H4 (cell line): ENCODE measurements around the gene STRN. TPM values are rescaled to one million over a fixed set of nuclear protein-coding genes. Genes with fewer than 3 reads are reported as not detected.
"Not testable (repeated sequence)": the region's sequence is repeated elsewhere in the genome, so short reads cannot be mapped to it uniquely, and the experiment has no call there.

Source experiments
- DNase-seq: peaks from one replicate; pipeline ENCODE4 v3.0.0-alpha.2; 2015; ENCODE audit warnings: low spot score
- total RNA-seq: library from RNA; depleted of rRNA; stranded (reverse); fragments of >200 nt; shearing (Covaris generic); gene quantifications from 2 replicates; pipeline ENCODE4 v1.2.3, GENCODE V29; 2014

Gene STRN
- total RNA-seq, 1 experiment from 2014 or later, result 4.0 TPM

DNA sequence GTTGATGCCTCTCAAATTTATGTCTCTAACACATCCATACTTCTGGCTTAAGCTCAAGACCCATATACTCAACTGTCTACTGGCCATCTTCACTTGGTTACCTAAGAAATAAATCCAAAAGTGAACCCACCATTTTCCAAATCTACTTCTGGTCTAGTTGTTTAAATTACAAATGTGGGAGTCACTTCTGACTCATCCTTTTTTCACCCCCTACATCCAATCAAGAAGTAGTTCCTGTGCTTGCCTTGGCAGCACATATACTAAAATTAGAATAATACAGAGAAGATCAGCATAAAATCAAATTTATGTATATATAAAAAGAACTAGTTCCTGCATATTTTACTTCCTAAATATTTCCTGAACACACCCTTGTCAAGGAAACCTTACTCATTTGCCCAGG, 53.6 kb downstream of the STRN start:
- no peak for DNase-seq

DNA sequence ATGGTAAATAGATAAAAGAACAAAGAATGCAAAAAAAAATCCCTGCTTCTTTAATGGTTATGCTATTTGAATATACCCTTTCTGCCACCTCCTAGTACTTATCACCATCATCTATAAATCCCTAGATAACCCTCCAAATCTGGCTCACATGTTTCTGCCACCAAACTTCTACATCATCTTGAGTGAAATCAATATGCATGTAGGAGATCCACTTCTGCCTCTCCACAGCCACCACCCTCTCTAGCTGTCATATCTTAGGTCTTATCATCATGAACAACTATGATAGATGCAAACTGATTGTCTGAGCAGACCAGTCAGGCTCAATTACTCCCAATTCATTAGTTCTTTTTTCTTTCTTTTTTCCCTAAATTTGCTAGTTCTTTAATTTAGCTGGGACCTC, 55.3 kb downstream of the STRN start:
- no peak for DNase-seq

DNA sequence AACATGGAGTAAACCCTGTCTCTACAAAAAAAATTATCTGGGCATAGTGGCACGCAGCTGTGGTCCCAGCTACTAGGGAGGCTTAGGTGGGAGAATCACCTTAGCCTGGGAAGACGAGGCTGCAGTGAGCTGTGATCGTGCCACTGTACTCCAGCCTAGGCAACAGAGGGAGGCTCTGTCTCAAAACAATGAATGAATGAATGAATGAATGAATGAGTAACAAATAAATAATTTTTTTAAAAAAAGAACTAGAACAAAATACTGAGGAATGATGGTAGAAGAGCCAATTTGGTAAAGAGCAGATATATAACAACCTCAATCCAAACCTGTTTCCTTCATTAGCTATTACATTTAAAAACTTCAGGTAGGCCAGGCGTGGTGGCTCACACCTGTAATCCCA, 60.1 kb downstream of the STRN start:
- DNase-seq, result no peak

DNA sequence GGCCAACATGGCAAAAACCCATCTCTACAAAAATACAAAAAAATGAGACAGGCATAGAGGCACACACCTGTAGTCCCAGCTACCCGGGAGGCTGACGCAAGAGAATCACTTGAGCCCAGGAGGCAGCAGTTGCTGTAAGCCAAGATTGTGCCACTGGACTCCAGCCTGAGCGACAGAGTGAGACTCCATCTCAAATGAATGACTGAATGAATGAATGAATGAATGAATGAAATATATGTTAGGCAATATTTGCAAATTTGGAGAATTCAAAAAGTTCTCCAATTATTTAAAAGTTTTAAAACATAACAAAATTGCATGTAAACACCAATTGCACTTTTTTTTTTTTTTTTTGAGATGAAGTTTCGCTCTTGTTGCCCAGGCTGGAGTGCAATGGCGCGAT, 61.7 kb downstream of the STRN start:
- DNase-seq, result no peak

DNA sequence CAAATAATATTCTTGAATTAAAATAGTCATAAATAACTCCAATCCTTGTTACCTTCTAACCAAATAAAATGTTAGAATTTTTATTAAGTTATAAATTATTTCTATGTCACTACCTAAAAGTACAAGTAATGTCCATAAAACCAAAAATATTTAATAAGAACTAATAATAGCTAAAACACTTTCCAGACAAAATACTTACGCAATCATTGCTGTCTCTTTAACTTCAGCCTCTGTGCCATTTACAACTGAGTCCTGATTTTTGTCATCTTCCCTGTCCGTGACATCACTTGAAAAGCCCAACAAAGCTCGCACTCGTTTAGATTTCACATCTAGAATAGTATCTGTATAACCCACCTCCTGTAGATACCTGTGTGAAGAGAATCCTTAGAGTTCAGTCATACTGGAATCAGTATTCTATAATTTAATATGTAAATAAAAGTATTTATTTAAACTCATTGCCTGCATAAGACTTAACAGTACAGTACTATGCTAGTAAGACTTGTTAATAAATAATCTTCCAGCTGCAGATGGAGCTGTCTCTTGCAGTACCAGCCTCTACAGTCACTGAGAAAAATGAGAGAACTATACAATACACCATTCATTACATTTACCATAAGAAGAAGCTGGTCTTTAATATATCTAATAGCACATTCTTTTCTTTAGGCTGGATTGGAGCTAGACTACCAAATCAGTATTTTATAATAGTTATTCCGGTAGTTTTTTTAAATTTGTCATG, 63.8 kb downstream of the STRN start:
- no peak for DNase-seq

DNA sequence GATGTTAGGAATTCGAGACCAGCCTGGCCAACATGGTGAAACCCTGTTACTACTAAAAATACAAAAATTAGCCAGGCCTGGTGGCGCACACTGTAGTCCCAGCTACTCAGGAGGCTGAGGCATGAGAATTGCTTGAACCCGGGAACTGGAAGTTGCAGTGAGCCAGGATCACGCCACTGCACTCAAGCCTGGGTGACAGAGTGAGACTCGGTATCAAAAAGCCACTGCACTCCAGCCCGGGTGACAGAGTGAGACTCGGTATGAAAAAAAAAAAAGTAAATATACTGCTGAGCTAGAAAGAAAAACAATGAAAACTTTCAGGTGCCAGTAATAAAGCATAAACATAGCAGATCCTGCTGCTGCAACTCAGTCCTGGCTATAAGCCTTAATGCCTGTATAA, 73.5 kb downstream of the STRN start:
- DNase-seq, result no peak

DNA sequence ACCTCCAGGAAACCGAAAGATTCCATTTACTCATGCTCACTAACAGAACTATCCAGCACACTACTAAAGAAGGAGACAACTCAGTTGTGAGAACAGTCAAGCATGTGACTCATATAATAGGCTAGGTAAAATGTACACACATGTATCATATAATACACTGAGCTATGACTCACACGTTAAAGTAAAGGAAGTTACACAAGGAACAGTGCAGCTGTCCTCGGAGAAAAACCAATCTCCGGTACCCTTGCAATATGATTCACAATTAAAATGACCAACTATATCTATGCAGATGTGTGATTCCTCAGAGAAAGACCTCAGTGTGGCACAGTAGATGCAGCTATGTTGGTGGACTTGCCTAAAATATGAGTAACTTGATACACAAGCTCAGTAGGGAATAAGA, 76.5 kb downstream of the STRN start:
- DNase-seq, result peak; percentile 75

DNA sequence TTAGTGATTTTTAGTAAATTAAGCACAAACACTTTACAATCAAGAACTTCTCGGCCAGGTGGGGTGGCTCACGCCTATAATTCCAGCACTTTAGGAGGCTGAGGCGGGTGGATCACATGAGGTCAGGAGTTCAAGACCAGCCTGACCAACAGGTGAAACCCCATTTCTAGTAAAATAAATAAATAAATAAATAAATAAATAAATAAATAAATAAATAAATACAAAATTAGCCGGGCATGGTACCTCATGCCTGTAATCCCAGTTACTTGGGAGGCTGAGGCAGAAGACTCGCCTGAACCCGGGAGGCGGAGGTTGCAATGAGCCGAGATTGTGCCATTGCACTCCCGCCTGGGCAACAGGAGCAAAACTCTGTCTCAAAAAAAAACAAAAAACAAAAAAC, 79.2 kb downstream of the STRN start:
- DNase-seq, result not testable (repeated sequence)

DNA sequence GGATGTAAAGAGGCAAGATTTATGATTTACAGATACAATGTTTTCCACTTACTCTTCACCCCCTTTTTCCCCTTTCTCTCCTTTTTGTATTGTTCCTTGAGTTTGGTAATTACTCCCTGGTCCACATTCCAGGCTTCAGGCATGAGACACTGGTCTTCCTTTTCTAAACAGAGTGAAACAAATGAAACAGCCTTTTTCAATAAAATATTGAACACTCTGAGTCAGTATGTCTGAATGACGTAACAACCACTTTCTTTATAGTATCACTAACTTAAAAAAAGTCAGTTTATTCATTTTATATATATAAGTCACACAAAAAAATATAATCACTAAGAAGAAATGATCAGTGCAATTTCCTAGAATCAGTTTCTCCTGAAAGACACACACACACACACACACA, 79.7 kb downstream of the STRN start:
- no peak for DNase-seq

DNA sequence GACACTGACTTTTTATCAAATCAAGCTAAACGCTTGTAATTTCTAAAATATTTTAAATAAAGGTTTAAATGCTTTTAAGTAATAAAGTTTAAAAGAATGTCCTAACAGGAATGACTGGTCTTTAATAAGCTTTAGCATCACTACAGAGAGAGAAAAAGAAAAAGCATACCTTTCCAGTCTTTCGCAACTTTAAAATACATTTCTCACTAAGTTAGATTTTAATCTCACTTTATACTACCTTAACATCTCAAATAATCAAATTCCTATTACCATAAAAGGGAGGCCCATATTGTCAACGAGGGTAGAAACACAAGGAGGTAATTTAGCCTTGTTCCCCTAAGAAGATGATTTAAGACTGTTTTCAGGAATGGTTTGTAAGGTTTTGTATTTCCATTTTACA, 80.7 kb downstream of the STRN start:
- DNase-seq, result no peak

DNA sequence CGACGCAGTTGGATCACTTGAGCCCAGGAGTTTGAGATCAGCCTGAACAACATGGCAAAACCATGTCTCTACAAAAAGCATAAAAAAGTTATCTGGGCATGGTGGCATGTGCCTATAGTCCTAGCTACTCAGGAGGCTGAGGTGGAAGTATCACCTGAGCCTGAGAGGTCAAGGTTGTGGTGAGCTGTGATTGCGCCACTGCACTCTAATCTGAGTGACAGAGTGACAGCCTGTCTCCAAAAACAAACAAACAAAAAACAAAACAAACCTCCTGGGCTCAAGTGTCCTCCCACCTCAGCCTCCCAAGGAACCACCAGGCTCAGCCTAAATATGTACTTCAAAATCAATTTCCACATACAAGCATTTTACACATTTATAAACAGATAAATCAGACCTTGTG, 83.8 kb downstream of the STRN start:
- no peak for DNase-seq

DNA sequence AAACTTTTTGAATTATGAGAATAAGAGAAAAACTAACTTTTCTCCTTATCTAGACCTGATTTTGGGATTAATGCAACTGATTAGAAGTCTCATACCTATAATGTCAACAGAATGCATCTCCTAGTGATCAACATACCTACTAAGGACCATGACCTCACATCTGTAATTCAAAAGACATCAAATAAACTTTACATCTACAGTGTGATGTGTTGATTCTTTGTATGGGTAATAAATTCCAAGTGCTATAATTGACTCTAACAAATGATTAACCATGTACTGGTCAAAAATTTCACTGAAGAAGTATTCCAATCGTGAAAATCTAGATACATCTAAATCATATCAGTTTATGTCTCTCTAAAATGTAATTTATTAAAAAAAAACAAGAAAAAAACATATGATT, 84.5 kb downstream of the STRN start:
- no peak for DNase-seq

DNA sequence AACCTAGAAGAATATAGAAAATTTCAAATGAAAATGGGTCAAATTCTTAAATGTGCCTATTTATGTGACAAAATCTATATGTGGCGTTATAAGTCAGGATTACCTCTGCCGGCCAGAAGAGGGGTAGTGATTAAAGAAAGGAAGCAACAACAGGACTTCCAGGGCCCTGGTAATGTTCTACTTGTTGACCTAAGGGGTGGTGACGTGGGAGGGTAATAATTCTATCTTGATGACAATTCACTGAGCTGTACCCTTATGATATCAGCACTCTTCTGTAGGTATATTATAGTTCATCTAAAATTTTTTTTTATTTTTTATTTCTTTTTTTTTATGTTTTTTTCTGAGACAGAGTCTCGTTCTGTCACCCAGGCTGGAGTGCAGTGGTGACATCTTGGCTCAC, 87.9 kb downstream of the STRN start:
- no peak for DNase-seq

DNA sequence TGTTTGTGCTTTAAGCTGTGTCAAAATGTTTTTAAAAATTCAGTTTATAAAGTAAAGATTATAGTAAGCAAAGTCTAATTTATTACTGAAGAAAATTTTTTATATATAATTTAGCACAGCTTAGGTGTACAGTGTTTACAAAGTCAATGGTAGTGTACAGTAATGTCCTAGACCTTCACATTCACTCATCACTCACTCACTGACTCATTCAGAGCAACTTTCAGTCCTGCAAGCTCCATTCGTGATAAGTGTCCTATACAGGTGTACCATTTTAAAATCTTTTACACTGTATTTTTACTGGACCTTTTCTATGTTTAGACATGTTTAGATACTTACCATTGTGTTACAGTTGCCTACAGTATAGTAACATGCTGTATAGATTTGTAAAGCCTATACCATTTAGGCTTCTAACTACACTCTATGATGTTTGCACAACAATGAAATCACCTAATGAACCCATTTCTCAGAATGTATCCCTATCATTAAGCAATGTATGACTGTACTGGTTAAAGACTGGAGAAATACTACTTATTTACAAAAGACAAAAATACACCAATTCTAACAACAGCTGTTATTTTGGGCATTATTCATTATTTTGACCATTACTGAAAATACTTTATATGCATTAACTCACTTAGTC, 95.1 kb downstream of the STRN start:
- DNase-seq, result no peak

DNA sequence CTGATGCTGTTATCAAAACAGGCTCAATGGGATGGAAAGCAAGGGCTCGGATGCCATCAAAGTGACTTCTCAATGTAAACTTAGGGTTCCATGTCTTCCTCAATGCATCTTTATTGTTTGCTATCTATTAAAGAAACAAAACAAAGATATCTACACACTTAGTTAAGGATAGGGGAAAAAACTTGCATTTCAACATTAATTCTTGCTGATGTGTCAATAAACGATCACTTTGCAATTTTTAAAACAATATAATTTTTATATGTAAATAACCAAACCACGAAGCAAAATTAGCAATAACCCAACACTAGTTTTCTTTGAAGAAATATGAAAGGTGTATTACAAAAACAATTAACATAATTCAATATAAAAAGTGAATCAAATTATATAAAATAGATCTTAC, 96.7 kb downstream of the STRN start:
- DNase-seq, result no peak

DNA sequence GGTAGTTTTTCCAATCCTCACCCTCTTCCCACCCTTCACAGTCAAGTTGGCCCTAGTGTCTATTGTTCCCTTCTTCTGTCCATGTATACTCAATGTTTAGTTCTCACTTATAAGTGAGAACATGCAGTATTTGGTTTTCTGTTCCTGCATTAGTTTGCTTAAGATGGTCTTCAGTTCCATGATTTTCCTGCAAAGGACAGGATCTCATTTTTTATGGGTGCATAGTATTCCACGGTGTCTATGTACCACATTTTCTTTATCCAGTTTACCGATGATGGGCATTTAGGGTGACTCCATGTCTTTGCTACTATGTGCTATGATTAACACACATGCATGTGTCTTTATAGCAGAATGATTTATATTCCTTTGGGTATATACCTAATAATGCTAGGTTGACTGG, 104.4 kb downstream of the STRN start:
- DNase-seq, result no peak

DNA sequence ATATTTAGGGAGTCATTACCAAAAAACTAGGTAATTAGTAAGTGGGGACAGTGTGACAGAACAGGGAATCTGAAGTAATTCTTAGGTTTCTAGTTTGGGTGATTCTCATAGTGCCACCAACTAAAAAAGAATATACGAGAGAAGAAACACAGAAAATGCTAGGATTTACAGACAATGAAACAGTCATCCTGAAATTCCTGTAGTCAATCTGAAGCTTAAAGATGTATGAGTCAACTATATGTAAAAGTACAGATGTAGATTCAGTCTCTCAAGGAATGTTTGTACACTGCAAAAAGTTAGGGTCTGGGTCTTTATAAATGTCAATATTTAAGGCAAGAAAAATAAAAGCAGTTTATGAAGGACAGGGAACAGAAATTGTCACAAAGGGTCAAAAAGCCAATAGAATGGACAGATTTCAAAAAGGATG, 107.0 kb downstream of the STRN start:
- DNase-seq, result no peak

DNA sequence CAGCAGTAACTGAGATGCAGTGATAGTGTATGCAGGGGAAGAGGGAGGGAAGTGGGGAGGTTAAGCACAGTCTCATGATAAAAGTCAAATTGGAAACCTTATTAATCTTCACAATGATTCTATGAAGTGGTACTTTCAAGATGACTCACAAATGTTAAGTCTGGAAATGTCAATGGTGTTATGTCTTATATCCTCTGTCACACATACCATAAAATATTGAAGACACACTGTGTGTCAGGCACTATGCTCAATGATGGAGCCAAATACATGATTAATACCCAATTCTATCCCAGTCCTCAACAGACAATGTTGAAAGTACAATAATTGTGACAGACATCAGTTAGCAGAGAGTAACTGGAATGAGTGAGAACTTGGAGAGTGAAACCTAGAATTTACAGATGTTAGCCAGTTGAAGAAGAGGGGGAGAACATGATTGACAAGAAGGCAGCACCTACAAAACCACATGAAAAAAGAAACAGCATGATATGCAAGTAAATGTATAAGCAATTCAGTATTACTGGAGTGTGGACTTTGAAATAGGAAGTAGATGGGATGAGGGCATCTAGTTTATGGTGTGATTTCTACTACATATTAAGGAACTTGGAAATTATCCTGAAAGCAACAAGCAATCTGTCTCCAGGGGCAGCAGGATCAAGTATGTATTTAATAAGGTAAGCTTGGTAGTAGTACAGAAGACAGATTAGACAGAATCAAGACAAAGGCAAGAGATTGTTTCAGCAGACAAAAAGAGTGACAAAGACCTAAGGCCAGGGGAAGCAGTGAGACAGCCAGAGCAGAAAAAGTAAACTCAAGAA, 107.6 kb downstream of the STRN start:
- DNase-seq, result no peak

DNA sequence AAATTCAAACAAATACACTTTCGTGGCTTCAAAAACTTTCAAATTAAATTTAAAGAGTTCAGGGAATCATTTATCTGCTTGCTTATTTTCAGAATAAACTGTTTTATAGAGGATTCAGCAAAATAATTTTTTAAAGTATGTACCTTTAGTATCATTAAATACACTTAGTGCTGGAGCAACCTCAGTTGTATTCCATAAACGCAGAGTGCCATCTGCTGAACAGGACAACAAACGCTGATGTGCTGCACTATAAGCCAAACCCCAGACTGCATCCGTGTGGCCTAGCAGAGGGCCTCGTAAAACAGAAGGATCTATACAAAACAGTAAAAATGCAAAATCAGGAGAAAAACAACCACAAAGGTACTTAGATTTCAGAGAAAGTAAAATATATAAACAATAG, 108.6 kb downstream of the STRN start:
- DNase-seq, result no peak

DNA sequence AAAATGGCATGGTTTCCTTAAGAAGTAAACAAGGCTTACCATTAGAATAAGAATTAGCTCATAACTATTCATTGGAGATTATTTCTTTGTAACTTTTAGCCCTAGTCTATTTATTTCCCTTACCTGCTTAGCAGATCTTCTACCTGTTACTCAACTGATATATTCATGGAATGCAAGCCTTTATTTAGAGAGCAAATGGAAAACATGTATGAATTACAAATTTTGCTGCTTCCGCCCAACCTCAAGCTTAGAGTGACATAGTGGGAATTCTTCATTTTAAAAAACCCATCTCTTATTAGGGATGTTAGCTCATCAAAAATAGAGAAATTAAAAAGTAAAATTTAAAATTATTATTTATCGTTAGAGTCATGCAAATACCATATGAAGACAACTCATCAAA, 110.9 kb downstream of the STRN start:
- no peak for DNase-seq

DNA sequence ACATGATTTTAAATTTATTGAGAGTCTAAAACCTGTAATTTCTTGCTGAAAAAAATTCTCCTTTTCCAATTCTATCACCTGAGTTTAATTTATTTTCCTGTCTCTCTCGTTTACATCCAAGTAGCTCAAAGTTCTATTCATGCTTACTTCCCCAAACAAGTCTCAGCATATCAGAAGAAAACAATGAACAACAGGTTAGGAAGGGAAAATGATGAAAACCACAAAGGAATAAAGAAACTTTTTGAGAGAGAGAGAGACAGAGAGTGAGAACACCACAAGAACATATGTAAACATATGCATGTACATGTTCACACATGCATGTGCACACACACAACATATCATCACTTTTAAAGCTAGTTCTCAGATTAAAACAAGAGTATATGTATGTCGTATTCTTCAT, 112.1 kb downstream of the STRN start:
- no peak for DNase-seq

DNA sequence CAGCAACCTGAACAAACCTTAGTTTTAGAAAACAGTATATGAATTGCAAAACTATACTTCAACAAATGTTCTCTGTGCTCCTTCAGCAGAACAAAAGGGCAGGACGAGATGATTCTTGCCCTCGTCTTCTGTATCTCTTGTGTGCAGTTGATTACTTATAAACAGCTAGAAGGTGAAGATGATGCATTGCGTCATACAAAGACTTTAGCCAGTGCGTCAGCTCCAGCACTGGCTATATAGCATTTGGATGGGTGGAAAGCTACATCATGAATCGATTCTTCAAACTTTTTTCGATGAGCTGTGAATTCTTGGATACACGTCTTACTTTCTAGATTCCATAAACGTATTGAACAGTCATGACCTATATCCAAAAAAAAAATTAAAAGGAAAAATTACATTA, 117.1 kb downstream of the STRN start:
- no peak for DNase-seq

DNA sequence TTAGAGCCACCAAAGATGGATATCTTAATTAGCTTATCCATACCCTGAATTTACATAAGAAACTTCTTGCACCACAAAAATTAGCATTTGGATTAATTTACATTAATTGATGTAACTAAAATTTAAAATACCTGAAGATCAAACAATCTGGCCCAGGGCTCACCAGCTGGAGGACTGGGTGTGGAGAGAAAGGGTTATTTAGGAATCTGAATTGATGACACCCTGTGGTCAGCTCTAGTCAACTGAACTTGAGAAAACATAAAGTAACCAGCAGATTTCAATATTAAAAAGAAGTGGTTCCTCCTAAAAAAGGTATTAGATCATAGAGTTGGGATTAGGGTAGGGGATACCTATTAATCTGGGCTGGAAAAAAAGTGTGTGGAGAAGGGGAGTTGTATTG, 122.5 kb downstream of the STRN start:
- DNase-seq, result no peak
